ENCODE results near the gene MRPS18A.

MRPS18A gene

GRCh38 chr6:43630980-43631619 is 56.5 kb downstream of the MRPS18A start:
- no peak for DNase-seq

GRCh38 chr6:43629505-43630300 is 57.9 kb downstream of the MRPS18A start:
- DNase-seq = peak; percentile 98

DNA sequence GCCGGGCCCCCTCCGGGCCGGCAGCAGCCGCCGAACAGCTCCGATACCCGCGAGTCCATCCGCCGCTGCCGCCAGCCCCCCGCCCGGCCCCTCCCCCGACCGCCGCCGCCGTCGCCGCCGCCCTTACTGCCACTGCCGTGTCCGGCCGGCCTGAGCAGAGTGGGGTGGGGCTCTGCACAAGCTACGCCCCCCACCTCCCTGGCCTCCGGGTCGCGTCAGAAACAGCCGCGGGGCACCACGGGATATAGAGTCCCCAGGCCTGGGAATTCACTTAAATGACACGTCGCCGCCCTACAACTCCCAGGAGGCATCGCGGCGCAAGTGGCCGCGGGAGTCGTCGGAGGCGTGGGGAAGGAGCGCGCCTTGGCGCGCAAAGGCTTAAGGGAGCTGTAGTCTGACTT is 58.5 kb downstream of the MRPS18A start, which contains the start of gene GTPBP2:
Gene GTPBP2, minus strand, starts transcription at position 161 of the 401 bp plus-strand sequence. Its CDS starts 102 bp downstream, at position 59.
- peak; percentile 100 for DNase-seq

GRCh38 chr6:43628393-43629103 is 59.0 kb downstream of the MRPS18A start:
- peak; percentile 37 for DNase-seq

DNA sequence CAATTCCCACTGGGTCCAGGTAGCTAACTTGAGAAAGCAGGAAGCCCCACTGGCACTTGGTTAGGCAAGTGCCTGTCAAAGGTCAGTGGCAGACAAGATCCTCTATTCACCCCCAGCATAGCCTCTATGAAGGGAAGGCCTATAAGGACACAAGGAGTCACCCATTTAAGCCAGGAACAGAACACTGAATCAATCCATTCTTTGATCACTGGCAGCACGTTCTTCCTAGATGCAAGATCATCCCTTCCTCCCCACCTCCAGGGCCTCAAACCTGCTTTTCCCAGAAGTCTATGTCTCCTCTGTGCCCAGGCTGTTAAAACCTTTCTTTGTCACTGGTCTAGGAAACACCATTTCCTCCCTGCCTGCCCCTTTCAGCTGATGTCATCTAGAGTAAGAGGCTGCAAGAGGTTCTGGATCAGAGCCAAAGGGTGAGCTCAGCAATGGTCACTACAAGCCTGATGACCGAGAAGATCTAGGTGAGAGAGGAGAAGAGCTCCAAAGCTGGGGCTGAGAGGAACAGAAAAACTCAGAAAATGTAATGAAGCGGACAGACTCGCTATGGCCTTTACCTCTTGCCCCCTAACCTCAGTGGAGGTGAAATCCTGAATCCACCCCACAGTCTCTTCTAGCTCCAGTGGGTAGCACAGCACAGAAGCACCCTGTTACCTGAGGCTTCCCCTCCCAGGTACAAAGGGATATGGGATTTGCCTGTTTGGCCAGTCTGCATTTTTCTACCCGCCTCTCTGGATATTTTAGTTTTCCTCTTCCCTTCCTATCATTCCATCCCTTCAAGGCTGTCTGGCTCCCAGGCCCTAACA is 60.4 kb downstream of the MRPS18A start:
- peak; percentile 45 for DNase-seq

DNA sequence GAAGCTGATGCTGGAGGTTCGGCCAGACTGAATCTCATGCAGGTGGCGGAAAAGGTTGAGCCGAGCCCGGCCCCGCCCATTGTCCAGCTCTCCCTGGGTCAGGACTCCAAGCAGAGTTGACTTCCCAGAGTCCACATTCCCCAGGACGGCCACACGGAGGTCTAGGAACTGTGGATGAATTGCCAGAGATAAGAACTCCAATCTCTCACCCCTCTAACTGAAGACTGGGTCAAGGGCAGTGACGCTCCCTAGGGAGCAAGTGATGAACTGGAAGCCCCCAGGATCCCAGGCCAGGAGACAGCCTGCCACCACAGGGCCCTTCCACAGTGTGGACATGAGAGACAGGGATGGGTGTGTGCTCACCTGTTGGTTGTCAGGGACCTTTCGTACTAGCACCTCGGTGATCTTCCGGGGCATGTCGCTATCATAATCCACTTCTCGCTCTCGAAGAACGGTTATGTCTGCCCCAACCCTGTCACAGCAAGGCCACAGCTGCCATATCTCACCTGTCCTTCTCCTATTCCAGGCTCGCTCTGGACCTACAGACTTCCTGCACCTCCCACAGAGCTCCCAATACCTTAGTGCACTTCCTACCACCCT is 62.1 kb downstream of the MRPS18A start:
- no peak for DNase-seq

DNA sequence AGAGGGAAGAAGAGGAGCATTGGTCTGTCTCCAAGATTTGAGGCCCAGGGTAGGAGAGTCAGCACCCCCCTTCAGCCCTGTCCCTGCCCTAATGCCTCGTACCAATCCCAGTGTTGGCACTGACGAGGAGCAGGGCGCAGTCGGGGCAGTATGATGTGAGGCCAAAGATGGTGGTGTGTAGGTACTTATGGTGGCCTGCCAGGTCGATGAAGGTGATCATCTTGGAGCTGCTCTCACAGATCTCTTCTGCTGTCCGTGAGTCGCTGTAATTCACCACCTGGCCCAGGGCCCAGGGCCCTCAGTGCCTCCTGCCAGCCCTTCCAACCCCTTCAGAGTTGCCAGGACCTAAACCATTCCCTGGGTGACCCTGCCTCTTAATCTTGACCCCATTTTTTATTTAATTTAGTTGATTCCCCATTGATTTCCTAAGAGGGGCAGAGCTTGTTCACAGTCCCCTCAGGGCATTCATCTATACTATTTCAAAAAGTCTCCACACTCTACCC is 62.8 kb downstream of the MRPS18A start:
- no peak for DNase-seq

GRCh38 chr6:43623880-43624785 is 63.5 kb downstream of the MRPS18A start:
- no peak for DNase-seq

GRCh38 chr6:43622541-43622940 is 65.0 kb downstream of the MRPS18A start:
- no peak for DNase-seq

DNA sequence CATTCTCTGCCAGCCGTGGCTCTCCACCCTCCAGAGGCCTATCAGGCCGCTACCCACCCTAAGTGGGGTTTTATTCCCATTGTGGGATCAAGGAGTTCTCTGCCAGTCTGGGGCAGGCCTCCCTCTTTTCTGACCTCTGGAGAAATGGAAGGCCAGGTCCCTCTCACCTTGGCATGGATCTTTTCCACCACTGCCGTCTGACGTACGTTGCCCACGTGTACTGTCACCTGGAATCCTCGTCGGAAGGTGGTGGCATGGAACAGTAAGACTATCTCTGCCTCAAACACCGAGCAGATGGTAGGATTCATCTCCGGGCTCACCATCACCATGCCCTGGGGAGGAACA is 65.8 kb downstream of the MRPS18A start:
- no peak for DNase-seq
